ENCODE measurements around the gene LAMA3. TPM values are rescaled to one million over a fixed set of nuclear protein-coding genes. Genes with fewer than 3 reads are reported as not detected.

LAMA3 gene
- total and polyA plus RNA-seq, 10 of the 15 experiments (the other 5 are each of a cell fraction or from before 2014, with no cell fraction given), result 0.37 to 6.5 (median 5.4) TPM

DNA sequence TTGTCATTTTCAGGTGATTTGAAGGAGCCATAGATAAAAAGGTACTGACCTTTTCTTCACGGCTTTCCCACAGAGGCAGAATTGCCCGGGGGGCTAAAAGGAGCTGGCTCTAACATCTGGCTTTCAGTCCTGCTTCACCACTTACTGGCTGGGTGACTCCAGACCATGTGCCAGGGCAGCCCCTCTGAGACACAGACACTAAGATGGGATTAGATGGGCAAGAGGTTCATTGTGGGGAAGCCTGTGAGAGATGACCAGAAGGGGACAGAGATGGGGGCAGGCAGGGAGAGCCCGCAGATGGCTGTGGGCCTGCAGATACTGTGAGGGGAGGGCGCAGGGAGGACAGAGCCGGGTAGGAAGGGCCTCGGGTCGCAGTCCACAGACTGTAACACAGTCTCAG lies 250.6 kb downstream of the LAMA3 start:
- WGBS (ENCODE audit: insufficient coverage, insufficient replicate concordance, low lambda C conversion rate, missing lambda C conversion rate), result 53% methylated on average over 7 of the region's 7 CpGs
- no peak overlapping the region for H3K4me2 ChIP-seq (ENCODE audit: control insufficient read depth, insufficient read depth)
- no peaks in the 10 kb centered on the region; the same call in 2 of the 3 replicates for H3K9me3 ChIP-seq (replicated peaks; ENCODE audit: control insufficient read depth, insufficient read depth, low read length)
- ChIA-PET SMC1A (ENCODE audit: uncharacterized antibody, unreplicated experiment) (interaction anchor here (1.8 to 4.5 kb wide), 3 partner anchors 13 to 71 kb away, joined by 6 to 22 read pairs (median 14); no protein-coding TSS in a partner anchor), RAD21 (ENCODE audit: unreplicated experiment) (interaction anchor here (0.9 kb wide), 1 partner anchor 21 kb away, joined by 3 read pairs; no protein-coding TSS in a partner anchor), CTCF (interaction anchor here (0.8 to 2.3 kb wide), 5 partner anchors 13 to 128 kb away, joined by 3 to 14 read pairs (median 4); no protein-coding TSS in a partner anchor), POLR2A (interaction anchor here (1.6 kb wide), 1 partner anchor 71 kb away, joined by 5 read pairs; no protein-coding TSS in a partner anchor)
- intact Hi-C loops (cut with micrococcal nuclease; ENCODE audit: unreplicated experiment) (loop anchor here (2.0 kb wide), 1 partner anchor 71 kb away; no protein-coding TSS in a partner anchor), in situ Hi-C loops (cut with MboI) (no loop called here)
- no peak overlapping the region for H2AFZ ChIP-seq (ENCODE audit: control insufficient read depth, low read depth, low read length)
- H4K20me1 ChIP-seq (ENCODE audit: control insufficient read depth, insufficient read depth), result no peaks in the 10 kb centered on the region
- no peak overlapping the region for H3K27ac ChIP-seq (ENCODE audit: control insufficient read depth, insufficient read depth)
- no peak overlapping the region for H3K9ac ChIP-seq (ENCODE audit: control insufficient read depth, insufficient read depth, low read length)
- no TSS peak for BruUV-seq (replicated peaks)
- no peaks in the 10 kb centered on the region for H3K36me3 ChIP-seq (ENCODE audit: control insufficient read depth in 2 of 2, insufficient read depth in 2 of 2, low read length in 1 of 2)
- FAIRE-seq (no peak), ATAC-seq (no peak), DNase-seq (ENCODE audit: low read depth, low spot score) (no peak)
- H3K27me3 ChIP-seq (replicated peaks in 1 of 2; ENCODE audit: control insufficient read depth in 2 of 2, insufficient read depth in 2 of 2, low read length in 1 of 2), result no peaks in the 10 kb centered on the region
- H3K4me3 ChIP-seq, result no peak overlapping the region
- no peaks in the 10 kb centered on the region for H3K79me2 ChIP-seq (ENCODE audit: control insufficient read depth, insufficient read depth, low read length)
- peaks cover 44% of the 10 kb centered on the region for H3K4me1 ChIP-seq (ENCODE audit: control insufficient read depth, insufficient read depth, low read length)
- no peak for TF ChIP-seq BACH1 (IDR thresholded peaks at IDR 0.05; ENCODE audit: borderline replicate concordance)
- no peak for TF ChIP-seq RELA (IDR thresholded peaks at IDR 0.05; ENCODE audit: borderline replicate concordance, partially characterized antibody)
- no peak for TF ChIP-seq ZBED1 (IDR thresholded peaks at IDR 0.05; ENCODE audit: borderline replicate concordance)
- TF ChIP-seq, protein P1, sequence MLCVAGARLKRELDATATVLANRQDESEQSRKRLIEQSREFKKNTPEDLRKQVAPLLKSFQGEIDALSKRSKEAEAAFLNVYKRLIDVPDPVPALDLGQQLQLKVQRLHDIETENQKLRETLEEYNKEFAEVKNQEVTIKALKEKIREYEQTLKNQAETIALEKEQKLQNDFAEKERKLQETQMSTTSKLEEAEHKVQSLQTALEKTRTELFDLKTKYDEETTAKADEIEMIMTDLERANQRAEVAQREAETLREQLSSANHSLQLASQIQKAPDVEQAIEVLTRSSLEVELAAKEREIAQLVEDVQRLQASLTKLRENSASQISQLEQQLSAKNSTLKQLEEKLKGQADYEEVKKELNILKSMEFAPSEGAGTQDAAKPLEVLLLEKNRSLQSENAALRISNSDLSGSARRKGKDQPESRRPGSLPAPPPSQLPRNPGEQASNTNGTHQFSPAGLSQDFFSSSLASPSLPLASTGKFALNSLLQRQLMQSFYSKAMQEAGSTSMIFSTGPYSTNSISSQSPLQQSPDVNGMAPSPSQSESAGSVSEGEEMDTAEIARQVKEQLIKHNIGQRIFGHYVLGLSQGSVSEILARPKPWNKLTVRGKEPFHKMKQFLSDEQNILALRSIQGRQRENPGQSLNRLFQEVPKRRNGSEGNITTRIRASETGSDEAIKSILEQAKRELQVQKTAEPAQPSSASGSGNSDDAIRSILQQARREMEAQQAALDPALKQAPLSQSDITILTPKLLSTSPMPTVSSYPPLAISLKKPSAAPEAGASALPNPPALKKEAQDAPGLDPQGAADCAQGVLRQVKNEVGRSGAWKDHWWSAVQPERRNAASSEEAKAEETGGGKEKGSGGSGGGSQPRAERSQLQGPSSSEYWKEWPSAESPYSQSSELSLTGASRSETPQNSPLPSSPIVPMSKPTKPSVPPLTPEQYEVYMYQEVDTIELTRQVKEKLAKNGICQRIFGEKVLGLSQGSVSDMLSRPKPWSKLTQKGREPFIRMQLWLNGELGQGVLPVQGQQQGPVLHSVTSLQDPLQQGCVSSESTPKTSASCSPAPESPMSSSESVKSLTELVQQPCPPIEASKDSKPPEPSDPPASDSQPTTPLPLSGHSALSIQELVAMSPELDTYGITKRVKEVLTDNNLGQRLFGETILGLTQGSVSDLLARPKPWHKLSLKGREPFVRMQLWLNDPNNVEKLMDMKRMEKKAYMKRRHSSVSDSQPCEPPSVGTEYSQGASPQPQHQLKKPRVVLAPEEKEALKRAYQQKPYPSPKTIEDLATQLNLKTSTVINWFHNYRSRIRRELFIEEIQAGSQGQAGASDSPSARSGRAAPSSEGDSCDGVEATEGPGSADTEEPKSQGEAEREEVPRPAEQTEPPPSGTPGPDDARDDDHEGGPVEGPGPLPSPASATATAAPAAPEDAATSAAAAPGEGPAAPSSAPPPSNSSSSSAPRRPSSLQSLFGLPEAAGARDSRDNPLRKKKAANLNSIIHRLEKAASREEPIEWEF (IDR thresholded peaks at IDR 0.05; ENCODE audit: insufficient replicate concordance, low read depth, low read length), result no peak
- no peak for TF ChIP-seq HCFC1 (IDR thresholded peaks at IDR 0.05; ENCODE audit: low read length)
- TF ChIP-seq POLR2AphosphoS2 (IDR thresholded peaks at IDR 0.05; ENCODE audit: low read depth, low read length), result no peak
- TF ChIP-seq RELB (IDR thresholded peaks at IDR 0.05; ENCODE audit: low read depth), result no peak
- TF ChIP-seq CBX5 (IDR thresholded peaks at IDR 0.05; ENCODE audit: low read depth), result no peak
- TF ChIP-seq SP1 (IDR thresholded peaks at IDR 0.05; ENCODE audit: low read depth, low read length), result no peak
- no peak for TF ChIP-seq ZNF217 (IDR thresholded peaks at IDR 0.05)
- TF ChIP-seq, protein P2, sequence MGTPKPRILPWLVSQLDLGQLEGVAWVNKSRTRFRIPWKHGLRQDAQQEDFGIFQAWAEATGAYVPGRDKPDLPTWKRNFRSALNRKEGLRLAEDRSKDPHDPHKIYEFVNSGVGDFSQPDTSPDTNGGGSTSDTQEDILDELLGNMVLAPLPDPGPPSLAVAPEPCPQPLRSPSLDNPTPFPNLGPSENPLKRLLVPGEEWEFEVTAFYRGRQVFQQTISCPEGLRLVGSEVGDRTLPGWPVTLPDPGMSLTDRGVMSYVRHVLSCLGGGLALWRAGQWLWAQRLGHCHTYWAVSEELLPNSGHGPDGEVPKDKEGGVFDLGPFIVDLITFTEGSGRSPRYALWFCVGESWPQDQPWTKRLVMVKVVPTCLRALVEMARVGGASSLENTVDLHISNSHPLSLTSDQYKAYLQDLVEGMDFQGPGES (IDR thresholded peaks at IDR 0.05), result no peak
- TF ChIP-seq, protein P3, sequence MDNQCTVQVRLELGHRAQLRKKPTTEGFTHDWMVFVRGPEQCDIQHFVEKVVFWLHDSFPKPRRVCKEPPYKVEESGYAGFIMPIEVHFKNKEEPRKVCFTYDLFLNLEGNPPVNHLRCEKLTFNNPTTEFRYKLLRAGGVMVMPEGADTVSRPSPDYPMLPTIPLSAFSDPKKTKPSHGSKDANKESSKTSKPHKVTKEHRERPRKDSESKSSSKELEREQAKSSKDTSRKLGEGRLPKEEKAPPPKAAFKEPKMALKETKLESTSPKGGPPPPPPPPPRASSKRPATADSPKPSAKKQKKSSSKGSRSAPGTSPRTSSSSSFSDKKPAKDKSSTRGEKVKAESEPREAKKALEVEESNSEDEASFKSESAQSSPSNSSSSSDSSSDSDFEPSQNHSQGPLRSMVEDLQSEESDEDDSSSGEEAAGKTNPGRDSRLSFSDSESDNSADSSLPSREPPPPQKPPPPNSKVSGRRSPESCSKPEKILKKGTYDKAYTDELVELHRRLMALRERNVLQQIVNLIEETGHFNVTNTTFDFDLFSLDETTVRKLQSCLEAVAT (IDR thresholded peaks at IDR 0.05), result no peak
- TF ChIP-seq NR2F1 (conservative IDR thresholded peaks at IDR 0.05), result no peak
- TF ChIP-seq JUNB (IDR thresholded peaks at IDR 0.05), result no peak
- TF ChIP-seq RBBP5 (conservative IDR thresholded peaks at IDR 0.05), result no peak

All from GM12878 (cell line).